ENCODE data around the gene TNF.
A peak's percentile ranks its signal among the peaks of the same experiment; 100 is the strongest.

TNF gene

DNA sequence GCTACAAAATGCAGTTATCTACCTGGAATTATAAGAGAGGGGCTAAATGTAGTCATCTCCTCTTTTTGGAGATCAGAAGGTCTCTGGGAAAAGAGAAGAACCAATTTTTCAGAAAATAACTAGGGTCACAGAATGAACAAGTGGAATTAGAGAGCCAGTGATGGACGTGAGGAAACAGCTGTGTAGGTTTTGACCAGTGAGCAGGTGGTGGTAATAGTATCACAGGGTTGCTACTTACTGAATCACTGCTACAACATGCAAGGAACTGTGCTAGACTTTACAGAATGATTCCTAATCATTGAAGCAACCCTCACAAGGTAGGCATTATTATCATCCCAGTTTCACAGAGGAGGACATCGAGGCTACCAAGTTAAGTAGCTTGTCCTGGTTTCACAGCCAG, 30.7 kb upstream of the TNF start:
- TF ChIP-seq CTCF (IDR thresholded peaks at IDR 0.05; ENCODE audit: low read depth, low read length, missing control alignments), result no peak
- no peak overlapping the region for H3K4me3 ChIP-seq (ENCODE audit: low read depth, low read length)
- no peak for DNase-seq (ENCODE audit: low read depth)

- H3K4me3 ChIP-seq (ENCODE audit: low read depth, low read length), result no peak overlapping the region
- no peak for DNase-seq (ENCODE audit: low read depth)
- TF ChIP-seq CTCF (IDR thresholded peaks at IDR 0.05; ENCODE audit: low read depth, low read length, missing control alignments), result no peak
Measured at GRCh38 chr6:31545291-31545690, 30.1 kb upstream of the TNF start.

DNA sequence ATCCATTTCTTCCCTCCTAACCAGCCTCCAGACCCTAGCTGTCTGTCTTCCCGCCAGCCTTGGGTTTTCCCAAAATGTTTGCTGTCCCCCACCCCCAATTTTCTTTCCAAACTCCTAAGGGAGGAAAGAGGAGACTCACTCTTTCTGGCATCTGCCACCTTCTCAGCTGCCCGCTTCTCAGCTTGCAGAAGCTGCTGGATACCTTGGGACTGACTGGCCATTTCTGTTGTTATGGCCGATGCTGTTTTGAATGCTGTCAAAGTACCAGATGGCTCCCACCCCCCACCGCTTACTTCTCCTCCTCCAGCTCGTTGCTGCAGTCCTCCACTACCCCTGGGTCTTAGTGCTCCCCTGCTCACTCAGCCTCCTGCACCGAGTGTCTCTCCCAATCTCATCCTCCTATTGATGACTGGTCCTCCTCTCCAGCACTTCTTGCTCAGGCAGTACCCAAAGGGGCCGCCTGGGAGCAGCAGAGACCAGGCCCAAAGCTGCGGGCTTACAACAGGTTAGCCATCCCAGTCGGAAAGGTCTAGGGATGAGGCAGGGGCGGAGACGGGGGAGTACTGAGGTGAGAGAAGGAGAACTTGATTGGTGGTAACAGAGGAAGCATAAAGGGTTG, 28.9 kb upstream of the TNF start, which contains the start of gene ATP6V1G2:
Gene ATP6V1G2 (minus strand): TSS at position 270 of the 619 bp plus-strand sequence. CDS start 49 bp downstream, at position 221.
- DNase-seq (ENCODE audit: low read depth), result peak; percentile 69
- peak within 1 kb of the TSS; percentile 56 for H3K4me3 ChIP-seq (ENCODE audit: low read depth, low read length)
- TF ChIP-seq CTCF (IDR thresholded peaks at IDR 0.05; ENCODE audit: low read depth, low read length, missing control alignments), result peak; percentile 97

GRCh38 chr6:31546958-31547726, 28.2 kb upstream of the TNF start, which contains the start of gene NFKBIL1:
NFKBIL1 (plus strand) TSS chr6:31547608; CDS start chr6:31547695, 87 bp downstream.
- peak within 1 kb of the TSS; percentile 56 for H3K4me3 ChIP-seq (ENCODE audit: low read depth, low read length)
- DNase-seq (ENCODE audit: low read depth), result peak; percentile 95
- TF ChIP-seq CTCF (IDR thresholded peaks at IDR 0.05; ENCODE audit: low read depth, low read length, missing control alignments), result no peak

GRCh38 chr6:31547727-31548543, 27.4 kb upstream of the TNF start:
- DNase-seq (ENCODE audit: low read depth), result no peak
- no peak for TF ChIP-seq CTCF (IDR thresholded peaks at IDR 0.05; ENCODE audit: low read depth, low read length, missing control alignments)
- H3K4me3 ChIP-seq (ENCODE audit: low read depth, low read length), result peak overlapping the region; percentile 56

GRCh38 chr6:31548544-31548873, 26.9 kb upstream of the TNF start:
- peak overlapping the region; percentile 56; the same call in 1 of the 2 replicates for H3K4me3 ChIP-seq (ENCODE audit: low read depth, low read length)
- no peak for DNase-seq (ENCODE audit: low read depth)

More at GRCh38 chr6:31548544-31548873, 26.9 kb upstream of the TNF start:
- no peak for TF ChIP-seq CTCF (IDR thresholded peaks at IDR 0.05; ENCODE audit: low read depth, low read length, missing control alignments)
